Measurements from ENCODE around the gene GZF1.
A peak's percentile ranks its signal among the peaks of the same experiment; 100 is the strongest.

The GZF1 gene

GRCh38 chr20:23361476-23362391 is at the start of gene GZF1:
Gene GZF1, plus strand, starts transcription at chr20:23362182. Its CDS starts 2,202 bp downstream, at chr20:23364384.
- peak; percentile 99 for DNase-seq

GRCh38 chr20:23313271-23313670 is 48.7 kb upstream of the GZF1 start:
- no peak for DNase-seq

GRCh38 chr20:23314699-23315098 is 47.3 kb upstream of the GZF1 start:
- no peak for DNase-seq

- DNase-seq: no peak
Observed at GRCh38 chr20:23315099-23315498, 46.9 kb upstream of the GZF1 start.

GRCh38 chr20:23316626-23317025 is 45.4 kb upstream of the GZF1 start:
- no peak for DNase-seq

GRCh38 chr20:23317081-23317480 is 44.9 kb upstream of the GZF1 start:
- DNase-seq: no peak

- DNase-seq: no peak
Observed at GRCh38 chr20:23318347-23318746, 43.6 kb upstream of the GZF1 start.

GRCh38 chr20:23320317-23320716 is 41.7 kb upstream of the GZF1 start:
- no peak for DNase-seq

GRCh38 chr20:23325107-23325506 is 36.9 kb upstream of the GZF1 start:
- no peak for DNase-seq

- DNase-seq: no peak
Observed at GRCh38 chr20:23326774-23327173, 35.2 kb upstream of the GZF1 start.

- no peak for DNase-seq
Observed at GRCh38 chr20:23327617-23328333, 34.2 kb upstream of the GZF1 start.

- peak; percentile 78 for DNase-seq
Observed at GRCh38 chr20:23331450-23332350, 30.3 kb upstream of the GZF1 start.

GRCh38 chr20:23332467-23332866 is 29.5 kb upstream of the GZF1 start:
- peak; percentile 6 for DNase-seq

- no peak for DNase-seq
Observed at GRCh38 chr20:23334111-23334510, 27.9 kb upstream of the GZF1 start.

- DNase-seq: no peak
Observed at GRCh38 chr20:23335521-23335920, 26.5 kb upstream of the GZF1 start.

GRCh38 chr20:23336476-23336875 is 25.5 kb upstream of the GZF1 start:
- peak; percentile 37 for DNase-seq

- no peak for DNase-seq
Observed at GRCh38 chr20:23337312-23337711, 24.7 kb upstream of the GZF1 start.

GRCh38 chr20:23339986-23340385 is 22.0 kb upstream of the GZF1 start:
- DNase-seq: no peak

GRCh38 chr20:23340524-23340923 is 21.5 kb upstream of the GZF1 start:
- peak; percentile 78 for DNase-seq

GRCh38 chr20:23341073-23341472 is 20.9 kb upstream of the GZF1 start:
- DNase-seq: no peak

GRCh38 chr20:23343590-23343989 is 18.4 kb upstream of the GZF1 start:
- no peak for DNase-seq

- DNase-seq: peak; percentile 6
Observed at GRCh38 chr20:23344336-23344735, 17.6 kb upstream of the GZF1 start.

- no peak for DNase-seq
Observed at GRCh38 chr20:23346002-23346401, 16.0 kb upstream of the GZF1 start.

Measured in OCI-M1 (cell line).